Mucosa of stomach (tissue), 1 donor: ENCODE results near the gene GRHPR.

ENCODE experiments used
- H3K27me3 ChIP-seq: one replicate; pipeline ENCODE4 v1.7.0; 2013; ENCODE audit warnings: mild to moderate bottlenecking, low read length; ENCODE audit not compliant: control insufficient read depth, insufficient read depth
- H3K36me3 ChIP-seq: one replicate; pipeline ENCODE4 v1.7.0; 2013; ENCODE audit warnings: low read length; ENCODE audit not compliant: control insufficient read depth, insufficient read depth
- H3K4me1 ChIP-seq: one replicate; pipeline ENCODE4 v1.7.0; 2013; ENCODE audit warnings: mild to moderate bottlenecking, low read length; ENCODE audit not compliant: control insufficient read depth, insufficient read depth
- H3K4me3 ChIP-seq: one replicate; pipeline ENCODE4 v1.7.0; 2013; ENCODE audit warnings: low read length
- H3K9ac ChIP-seq: one replicate; pipeline ENCODE4 v1.7.0; 2013; ENCODE audit warnings: mild to moderate bottlenecking, low read length, moderate library complexity
- H3K9me3 ChIP-seq: one replicate; pipeline ENCODE4 v1.7.0; 2013; ENCODE audit warnings: mild to moderate bottlenecking, low read length, moderate library complexity; ENCODE audit not compliant: control insufficient read depth
- donor health status: Pancreatic carcinoma.

GRHPR gene

DNA sequence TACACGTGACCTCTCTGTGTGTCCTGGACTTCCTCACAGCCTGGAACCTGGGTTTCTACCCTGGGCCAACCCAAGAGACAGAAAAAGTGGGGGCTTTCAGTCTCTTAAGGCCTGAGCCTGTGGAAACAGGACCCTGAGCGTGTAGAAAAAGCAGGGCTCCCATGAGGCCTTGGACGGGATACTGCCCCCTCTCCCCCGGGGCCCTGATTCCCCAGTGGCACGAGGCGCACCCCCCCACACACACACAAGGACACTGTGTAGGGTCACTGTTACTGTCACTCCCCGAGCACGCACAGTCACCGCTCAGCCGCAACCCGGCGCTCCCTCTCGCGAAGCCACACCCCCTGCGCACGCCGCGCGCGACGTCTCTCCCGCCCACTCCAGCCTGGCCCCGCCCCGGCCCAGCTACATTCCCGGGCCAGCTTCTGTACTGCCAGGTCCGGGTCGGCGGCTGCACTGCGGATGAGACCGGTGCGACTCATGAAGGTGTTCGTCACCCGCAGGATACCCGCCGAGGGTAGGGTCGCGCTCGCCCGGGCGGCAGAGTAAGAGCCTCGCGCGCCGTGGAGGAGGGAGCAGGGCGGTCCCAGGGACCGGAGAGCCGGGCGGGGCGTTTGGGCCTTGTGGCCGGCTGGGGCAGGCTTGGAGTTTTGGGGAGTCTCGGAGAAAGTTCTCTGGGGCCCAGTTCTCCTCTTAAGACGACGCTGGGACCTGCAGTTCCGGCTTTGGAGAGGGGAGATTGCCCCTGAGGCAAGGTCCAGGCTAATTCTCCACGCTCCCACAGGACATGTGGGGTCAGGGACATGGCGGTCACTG, at the start of gene GRHPR:
GRHPR (plus strand) TSS at position 408 of the 816 bp plus-strand sequence; CDS start at position 463, 55 bp downstream.
- Histone ChIP-seq H3K9me3 (no peaks in the 10 kb centered on the region), H3K9ac (peak within 1 kb of the TSS; percentile 94), H3K36me3 (no peaks in the 10 kb centered on the region), H3K27me3 (no peaks in the 10 kb centered on the region), H3K4me1 (peaks cover 24% of the 10 kb centered on the region), H3K4me3 (peak within 1 kb of the TSS; percentile 62)

DNA sequence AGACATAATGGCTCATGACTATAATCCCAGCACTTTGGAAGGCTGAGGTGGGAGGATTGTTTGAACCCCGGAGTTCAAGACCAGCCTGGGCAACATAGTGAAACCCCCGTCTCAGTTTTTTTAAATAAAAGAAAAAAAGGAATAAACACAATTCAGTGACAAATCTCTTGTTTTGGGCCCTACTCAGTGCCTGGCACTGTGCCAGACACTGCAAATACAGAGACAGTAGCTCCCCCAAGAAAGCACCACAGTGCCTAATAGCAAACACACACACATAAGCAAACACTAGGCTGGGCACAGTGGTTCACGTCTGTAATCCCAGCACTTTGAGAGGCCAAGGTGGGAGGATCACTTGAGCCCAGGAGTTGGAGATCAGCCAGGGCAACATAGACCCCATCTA, 49.7 kb upstream of the GRHPR start:
- no peak overlapping the region for H3K9ac ChIP-seq
- no peaks in the 10 kb centered on the region for H3K9me3 ChIP-seq
- H3K27me3 ChIP-seq = no peaks in the 10 kb centered on the region
- no peaks in the 10 kb centered on the region for H3K36me3 ChIP-seq
- no peaks in the 10 kb centered on the region for H3K4me1 ChIP-seq
- no peak overlapping the region for H3K4me3 ChIP-seq

DNA sequence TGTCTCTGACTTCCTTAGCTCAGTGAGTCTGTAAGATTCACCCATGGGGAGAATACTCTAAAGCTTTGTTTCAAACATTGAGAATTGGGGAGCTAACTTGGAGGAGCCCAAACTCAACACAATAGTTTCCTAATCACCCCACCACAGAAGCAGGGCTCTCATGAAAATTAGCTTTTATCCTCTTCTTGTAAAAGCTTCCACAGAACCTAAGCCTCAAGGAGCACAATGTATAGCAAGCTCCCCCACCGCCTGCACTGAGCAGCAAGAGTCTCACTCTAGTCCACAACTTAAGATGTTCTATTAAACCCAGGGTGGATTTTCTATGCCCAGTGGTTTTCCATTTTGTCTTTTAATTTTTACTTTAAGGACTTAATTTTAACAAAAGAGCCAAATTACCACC, 48.9 kb upstream of the GRHPR start:
- no peaks in the 10 kb centered on the region for H3K4me1 ChIP-seq
- H3K36me3 ChIP-seq = no peaks in the 10 kb centered on the region
- H3K9ac ChIP-seq = no peak overlapping the region
- H3K9me3 ChIP-seq = no peaks in the 10 kb centered on the region
- no peak overlapping the region for H3K4me3 ChIP-seq
- no peaks in the 10 kb centered on the region for H3K27me3 ChIP-seq

GRCh38 chr9:37374892-37375291, 47.6 kb upstream of the GRHPR start:
- H3K4me3 ChIP-seq = no peak overlapping the region

DNA sequence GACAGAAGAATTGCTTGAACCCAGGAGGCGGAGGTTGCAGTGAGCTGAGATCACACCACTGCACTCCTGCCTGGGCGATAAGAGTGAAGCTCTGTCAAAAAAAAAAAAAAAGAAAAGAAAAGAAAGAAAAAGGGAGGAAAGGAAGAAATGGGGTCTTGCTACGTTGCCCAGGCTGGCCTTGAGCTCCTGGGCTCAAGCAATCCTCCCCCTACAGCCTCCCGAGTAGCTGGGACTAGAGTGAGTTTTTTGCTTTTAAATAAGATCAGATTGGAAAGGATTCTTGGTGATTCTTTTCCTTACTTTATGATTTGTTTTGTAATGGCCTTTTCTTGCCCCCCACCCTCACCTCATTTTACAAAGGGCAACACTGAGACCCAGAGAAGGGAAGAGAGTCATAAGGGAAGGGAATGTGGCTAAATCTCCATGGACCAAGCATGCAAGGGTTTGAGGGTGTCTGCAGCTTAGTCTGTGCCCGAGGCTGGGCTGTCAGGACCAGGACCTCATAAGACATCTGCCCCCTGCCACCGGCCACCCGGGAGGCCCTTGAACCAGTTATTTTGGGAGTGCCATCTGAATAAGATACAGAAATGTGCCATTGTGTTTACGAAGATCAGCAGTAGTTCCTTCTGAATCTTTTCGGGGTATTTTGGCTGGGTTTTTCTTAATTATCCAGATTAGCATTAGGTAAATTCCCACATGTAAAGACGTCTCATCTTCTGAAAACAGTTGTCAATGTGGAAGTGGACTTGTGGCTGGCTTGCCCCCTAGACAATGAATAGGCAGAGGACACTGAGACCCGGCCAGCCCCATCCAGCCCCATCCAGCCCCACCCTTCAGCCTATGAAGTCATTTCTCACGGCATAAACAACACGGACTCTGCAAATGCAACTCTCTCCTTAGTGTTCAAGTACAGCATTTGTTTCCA, 44.5 kb upstream of the GRHPR start:
- Histone ChIP-seq H3K27me3 (no peaks in the 10 kb centered on the region), H3K36me3 (no peaks in the 10 kb centered on the region), H3K9ac (no peak overlapping the region)

More at GRCh38 chr9:37374892-37375291, 47.6 kb upstream of the GRHPR start:
- Histone ChIP-seq H3K9me3 (no peaks in the 10 kb centered on the region), H3K4me1 (no peaks in the 10 kb centered on the region), H3K9ac (no peak overlapping the region), H3K36me3 (no peaks in the 10 kb centered on the region), H3K27me3 (no peaks in the 10 kb centered on the region)

GRCh38 chr9:37378613-37379004, 43.9 kb upstream of the GRHPR start:
- H3K27me3 ChIP-seq = no peaks in the 10 kb centered on the region

More for the DNA sequence above, 44.5 kb upstream of the GRHPR start:
- H3K4me3 ChIP-seq = no peak overlapping the region
- no peaks in the 10 kb centered on the region for H3K9me3 ChIP-seq
- no peaks in the 10 kb centered on the region for H3K4me1 ChIP-seq

DNA sequence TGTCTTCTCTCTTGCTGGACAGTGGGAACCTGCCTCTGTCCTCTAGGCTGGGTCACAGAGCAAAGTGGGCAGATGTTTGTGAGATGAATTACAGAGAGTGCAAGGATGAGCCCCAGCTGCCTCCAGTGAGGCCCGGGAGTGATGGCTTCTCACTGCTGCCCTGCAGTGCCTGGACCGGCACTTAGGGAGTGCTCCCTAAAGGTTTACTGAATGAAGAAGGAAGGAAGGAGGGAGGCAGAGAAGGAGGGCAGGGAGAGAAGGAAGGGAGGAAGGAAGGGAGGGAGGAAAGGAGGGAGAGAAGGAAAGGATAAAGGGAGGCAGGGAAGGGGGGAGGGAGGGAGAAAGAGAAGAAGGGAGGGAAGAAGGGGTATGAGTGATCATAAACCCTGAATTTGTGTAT, 42.7 kb upstream of the GRHPR start:
- H3K4me1 ChIP-seq = no peaks in the 10 kb centered on the region
- H3K27me3 ChIP-seq = no peaks in the 10 kb centered on the region
- no peaks in the 10 kb centered on the region for H3K9me3 ChIP-seq
- H3K9ac ChIP-seq = no peak overlapping the region
- no peaks in the 10 kb centered on the region for H3K36me3 ChIP-seq
- H3K4me3 ChIP-seq = no peak overlapping the region

More at GRCh38 chr9:37378613-37379004, 43.9 kb upstream of the GRHPR start:
- no peak overlapping the region for H3K9ac ChIP-seq
- H3K9me3 ChIP-seq = no peaks in the 10 kb centered on the region
- no peak overlapping the region for H3K4me3 ChIP-seq
- no peaks in the 10 kb centered on the region for H3K36me3 ChIP-seq
- no peaks in the 10 kb centered on the region for H3K4me1 ChIP-seq

- H3K27me3 ChIP-seq = no peaks in the 10 kb centered on the region
- no peak overlapping the region for H3K9ac ChIP-seq
- no peaks in the 10 kb centered on the region for H3K4me1 ChIP-seq
- H3K4me3 ChIP-seq = no peak overlapping the region
- no peaks in the 10 kb centered on the region for H3K9me3 ChIP-seq
- no peaks in the 10 kb centered on the region for H3K36me3 ChIP-seq
Observed at GRCh38 chr9:37380570-37380969, 41.9 kb upstream of the GRHPR start.

DNA sequence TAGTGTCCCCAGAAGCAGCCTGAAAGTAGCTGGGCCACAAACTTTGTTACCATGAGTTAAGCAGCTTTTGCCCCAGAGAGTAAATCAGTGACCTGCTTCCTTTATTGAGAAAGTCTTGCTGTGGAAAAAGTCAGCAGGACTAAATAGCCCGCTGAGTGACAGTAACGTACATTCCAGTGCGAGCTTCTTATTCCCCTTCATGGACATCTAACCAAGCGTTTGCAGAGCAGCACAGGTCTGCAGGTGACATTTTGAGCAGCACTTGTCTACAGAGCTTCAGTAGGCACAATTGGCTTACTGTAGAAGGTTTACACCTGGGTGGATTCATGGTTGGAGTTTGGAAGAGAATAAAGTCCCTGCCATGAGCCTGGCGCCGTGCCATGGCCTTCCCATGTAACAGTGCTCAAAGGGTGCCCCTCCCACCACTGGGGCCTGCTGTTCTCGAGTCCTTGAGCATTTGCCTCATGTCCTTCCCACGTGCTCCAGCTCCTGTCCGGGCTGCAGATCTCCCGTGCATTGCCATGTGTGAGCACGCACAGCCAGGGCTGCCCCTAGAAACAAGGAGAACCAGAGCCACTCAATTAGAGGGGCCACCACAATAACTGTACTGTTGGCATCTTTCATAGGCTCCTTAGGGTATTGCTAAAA, 41.3 kb upstream of the GRHPR start:
- Histone ChIP-seq H3K9ac (no peak overlapping the region), H3K9me3 (no peaks in the 10 kb centered on the region), H3K4me3 (no peak overlapping the region), H3K4me1 (no peaks in the 10 kb centered on the region), H3K27me3 (no peaks in the 10 kb centered on the region), H3K36me3 (no peaks in the 10 kb centered on the region)

GRCh38 chr9:37382161-37382981, 40.1 kb upstream of the GRHPR start:
- no peaks in the 10 kb centered on the region for H3K36me3 ChIP-seq
- H3K4me1 ChIP-seq = no peaks in the 10 kb centered on the region
- H3K9me3 ChIP-seq = no peaks in the 10 kb centered on the region
- H3K27me3 ChIP-seq = no peaks in the 10 kb centered on the region
- H3K9ac ChIP-seq = no peak overlapping the region
- no peak overlapping the region for H3K4me3 ChIP-seq

- Histone ChIP-seq H3K27me3 (no peaks in the 10 kb centered on the region), H3K4me3 (no peak overlapping the region), H3K9ac (no peak overlapping the region), H3K9me3 (no peaks in the 10 kb centered on the region), H3K36me3 (no peaks in the 10 kb centered on the region), H3K4me1 (no peaks in the 10 kb centered on the region)
Observed at GRCh38 chr9:37382982-37383357, 39.5 kb upstream of the GRHPR start.
